Middle frontal gyrus (tissue), 1 donor: ENCODE data around the gene PTPMT1.
"Not testable (repeated sequence)": the region's sequence is repeated elsewhere in the genome, so short reads cannot be mapped to it uniquely, and the experiment has no call there.

Source experiments
- DNase-seq: peaks from one replicate; pipeline ENCODE4 v3.0.0-alpha.2; 2015; ENCODE audit warnings: low spot score; ENCODE audit errors: extremely low spot score

PTPMT1 gene

GRCh38 chr11:47546274-47546673 is 19.1 kb upstream of the PTPMT1 start:
- not testable (repeated sequence) for DNase-seq

- no peak for DNase-seq
These were observed 14.9 kb upstream of the PTPMT1 start for GRCh38 chr11:47550288-47551047.

GRCh38 chr11:47551086-47551485 is 14.3 kb upstream of the PTPMT1 start:
- DNase-seq, result no peak

GRCh38 chr11:47552056-47552565 is 13.3 kb upstream of the PTPMT1 start:
- no peak for DNase-seq

GRCh38 chr11:47552566-47553405 is 12.6 kb upstream of the PTPMT1 start, which contains the start of gene CELF1:
Gene CELF1, minus strand, starts transcription at chr11:47553132. Its CDS starts 53,609 bp downstream, at chr11:47499523.
- peak; percentile 85 for DNase-seq

- DNase-seq, result no peak
These were observed 12.0 kb upstream of the PTPMT1 start for GRCh38 chr11:47553406-47553743.

GRCh38 chr11:47557004-47557403 is 8.4 kb upstream of the PTPMT1 start:
- DNase-seq, result not testable (repeated sequence)

- DNase-seq, result no peak
These were observed 6.7 kb upstream of the PTPMT1 start for GRCh38 chr11:47558695-47559094.

- no peak for DNase-seq
These were observed 5.0 kb upstream of the PTPMT1 start for GRCh38 chr11:47560426-47560825.

- DNase-seq, result not testable (repeated sequence)
These were observed 3.0 kb upstream of the PTPMT1 start for GRCh38 chr11:47562393-47562792.

GRCh38 chr11:47564366-47564765 is 1.0 kb upstream of the PTPMT1 start:
- DNase-seq, result not testable (repeated sequence)

- DNase-seq, result no peak
These were observed 463 bp upstream of the PTPMT1 start for GRCh38 chr11:47564933-47565339.

- DNase-seq, result no peak
These were observed 825 bp downstream of the PTPMT1 start for GRCh38 chr11:47566149-47566698.

- no peak for DNase-seq
These were observed 4.2 kb downstream of the PTPMT1 start for GRCh38 chr11:47569646-47570045.

- DNase-seq, result no peak
These were observed 5.4 kb downstream of the PTPMT1 start for GRCh38 chr11:47570651-47571356.

- no peak for DNase-seq
These were observed 5.9 kb downstream of the PTPMT1 start for GRCh38 chr11:47571357-47571729.

GRCh38 chr11:47571895-47572294 is 6.5 kb downstream of the PTPMT1 start:
- DNase-seq, result no peak

GRCh38 chr11:47572715-47573255 is 7.4 kb downstream of the PTPMT1 start:
- no peak for DNase-seq

- no peak for DNase-seq
These were observed 7.9 kb downstream of the PTPMT1 start for GRCh38 chr11:47573321-47573720.

- DNase-seq, result no peak
These were observed 12.2 kb downstream of the PTPMT1 start for GRCh38 chr11:47577460-47578041.
